GM18873 (cell line): ENCODE data around the gene LAG3.

Source experiments
- ATAC-seq: cut with Tn5 transposase; IDR thresholded peaks from one replicate; pipeline ENCODE4 v1.9.1; 2021; ENCODE audit warnings: mild to moderate bottlenecking, moderate library complexity, moderate number of reproducible peaks; ENCODE audit not compliant: unreplicated experiment, low FRiP score

LAG3 gene

DNA sequence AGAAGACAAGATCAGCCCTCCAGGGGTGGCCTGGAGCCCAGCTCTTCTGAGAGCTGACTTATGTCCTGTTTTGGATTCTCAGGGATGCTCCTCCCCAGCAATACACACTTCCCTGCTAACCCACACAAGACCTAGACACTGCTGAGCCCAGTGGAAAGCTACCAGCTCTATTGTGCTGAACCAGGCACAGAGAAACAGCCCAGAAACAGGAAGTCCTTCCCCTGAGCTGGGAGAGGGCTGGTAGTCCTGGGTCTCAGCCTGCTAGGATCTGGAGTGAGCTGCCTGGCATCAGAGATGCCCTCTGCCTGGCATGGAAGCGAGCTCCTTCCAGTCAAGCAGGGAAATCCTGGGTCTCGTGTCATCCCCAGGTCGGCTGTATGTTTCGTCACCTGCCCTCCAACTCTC is 1.2 kb upstream of the LAG3 start:
- no peak for ATAC-seq

DNA sequence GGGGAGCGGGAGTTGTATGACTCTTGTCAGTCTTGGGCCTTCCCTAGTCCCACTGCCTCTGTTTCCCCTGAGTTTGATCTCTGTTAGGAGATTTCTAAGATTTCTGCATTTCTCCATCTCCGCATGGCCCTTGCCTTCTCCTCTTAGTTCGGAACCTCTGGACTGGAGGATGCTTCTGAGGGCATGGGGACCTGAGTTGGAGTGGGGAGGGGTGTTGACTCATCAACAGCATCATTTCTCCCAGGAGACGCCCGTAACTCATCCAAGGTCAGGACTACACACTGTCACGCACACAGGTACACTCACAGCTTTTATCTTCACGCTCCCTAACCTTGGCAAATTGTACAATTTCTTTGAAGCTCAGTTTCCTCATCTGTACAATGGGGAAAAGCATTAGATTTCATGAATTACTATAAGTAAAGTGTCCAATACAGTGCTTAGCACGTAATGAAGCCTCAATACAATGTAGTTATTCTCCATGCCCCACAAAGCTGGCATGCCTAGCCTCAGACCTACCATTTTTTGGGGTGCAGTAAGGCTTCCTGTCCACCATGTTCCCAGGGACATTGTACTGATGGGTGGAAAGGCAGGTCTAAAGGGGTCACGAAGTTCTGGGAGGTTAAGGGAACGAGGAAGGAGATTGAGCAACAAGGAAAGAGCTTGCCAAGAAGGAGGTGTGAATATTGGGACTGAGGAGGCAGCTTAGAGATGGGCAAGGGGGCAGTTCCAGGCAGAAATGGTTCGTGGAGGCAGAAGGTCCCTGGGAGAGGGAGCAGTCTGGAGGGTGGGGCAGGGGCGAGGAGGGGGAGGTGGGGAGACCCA is 600 bp upstream of the LAG3 start:
- no peak for ATAC-seq

DNA sequence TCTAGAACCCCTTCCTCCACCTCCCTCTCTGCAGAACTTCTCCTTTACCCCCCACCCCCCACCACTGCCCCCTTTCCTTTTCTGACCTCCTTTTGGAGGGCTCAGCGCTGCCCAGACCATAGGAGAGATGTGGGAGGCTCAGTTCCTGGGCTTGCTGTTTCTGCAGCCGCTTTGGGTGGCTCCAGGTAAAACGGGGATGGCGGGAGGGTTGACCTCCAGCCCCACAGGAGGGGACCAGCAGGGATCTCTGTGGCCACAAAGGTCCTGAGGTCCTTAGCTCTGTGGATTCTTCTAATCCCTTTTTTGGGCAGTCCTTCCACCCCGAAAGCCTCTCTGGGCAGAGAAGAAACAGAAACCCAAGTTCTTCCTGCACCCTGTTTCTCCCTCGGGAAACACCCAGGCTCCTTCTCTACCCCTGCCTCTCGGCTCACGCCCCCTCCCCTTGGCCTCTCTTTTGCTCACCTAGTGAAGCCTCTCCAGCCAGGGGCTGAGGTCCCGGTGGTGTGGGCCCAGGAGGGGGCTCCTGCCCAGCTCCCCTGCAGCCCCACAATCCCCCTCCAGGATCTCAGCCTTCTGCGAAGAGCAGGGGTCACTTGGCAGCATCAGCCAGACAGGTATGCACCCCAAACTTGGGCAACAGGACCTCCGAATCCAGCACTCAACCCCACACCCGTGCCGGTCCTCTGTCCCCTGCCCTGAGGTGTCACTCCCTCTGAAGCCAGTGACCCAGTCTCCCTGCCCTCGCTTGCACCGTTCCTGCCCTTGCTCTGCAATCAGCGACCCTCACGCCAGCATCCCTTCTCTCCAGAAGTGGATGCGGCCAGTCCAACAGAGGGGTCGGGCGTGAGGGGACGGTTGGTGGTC is 638 bp downstream of the LAG3 start:
- no peak for ATAC-seq

DNA sequence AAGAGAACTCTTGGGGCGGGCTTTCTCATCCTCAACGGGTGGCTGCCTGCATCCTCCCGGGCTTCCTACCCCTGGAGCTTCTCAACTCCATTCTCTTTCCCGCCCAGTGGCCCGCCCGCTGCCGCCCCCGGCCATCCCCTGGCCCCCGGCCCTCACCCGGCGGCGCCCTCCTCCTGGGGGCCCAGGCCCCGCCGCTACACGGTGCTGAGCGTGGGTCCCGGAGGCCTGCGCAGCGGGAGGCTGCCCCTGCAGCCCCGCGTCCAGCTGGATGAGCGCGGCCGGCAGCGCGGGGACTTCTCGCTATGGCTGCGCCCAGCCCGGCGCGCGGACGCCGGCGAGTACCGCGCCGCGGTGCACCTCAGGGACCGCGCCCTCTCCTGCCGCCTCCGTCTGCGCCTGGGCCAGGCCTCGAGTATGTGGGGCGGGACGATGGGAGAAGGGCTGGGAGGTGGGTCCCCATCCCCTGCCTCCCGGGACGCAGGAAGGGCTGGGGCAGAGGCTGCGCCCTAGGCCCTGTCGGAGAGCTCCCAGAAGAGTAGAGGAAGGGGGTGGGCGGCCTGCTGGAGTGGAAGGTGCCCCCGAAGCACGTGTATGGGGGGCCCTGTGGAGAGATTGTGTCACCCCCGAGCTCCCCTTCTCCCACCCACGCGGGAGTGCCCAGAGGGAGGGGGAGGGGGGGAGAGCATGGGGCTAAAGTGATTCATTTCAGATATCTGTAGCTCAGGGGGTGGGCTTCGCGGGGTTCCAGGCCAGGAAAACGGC is 1.5 kb downstream of the LAG3 start:
- ATAC-seq: no peak

DNA sequence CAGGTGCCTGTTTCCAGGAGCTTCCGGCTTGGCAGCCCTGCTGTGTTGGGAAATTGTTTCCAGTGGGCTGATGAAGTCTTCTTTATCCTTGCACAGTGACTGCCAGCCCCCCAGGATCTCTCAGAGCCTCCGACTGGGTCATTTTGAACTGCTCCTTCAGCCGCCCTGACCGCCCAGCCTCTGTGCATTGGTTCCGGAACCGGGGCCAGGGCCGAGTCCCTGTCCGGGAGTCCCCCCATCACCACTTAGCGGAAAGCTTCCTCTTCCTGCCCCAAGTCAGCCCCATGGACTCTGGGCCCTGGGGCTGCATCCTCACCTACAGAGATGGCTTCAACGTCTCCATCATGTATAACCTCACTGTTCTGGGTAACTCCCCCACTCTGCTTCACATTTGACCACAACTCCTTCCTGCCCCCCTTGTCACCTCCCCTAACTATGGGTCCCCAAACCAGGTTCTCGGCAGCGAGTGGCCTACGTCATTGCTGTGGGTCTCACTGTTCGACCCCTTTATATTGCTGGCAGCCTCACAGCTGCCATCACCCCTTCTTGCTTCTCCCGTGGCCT is 2.3 kb downstream of the LAG3 start:
- no peak for ATAC-seq

DNA sequence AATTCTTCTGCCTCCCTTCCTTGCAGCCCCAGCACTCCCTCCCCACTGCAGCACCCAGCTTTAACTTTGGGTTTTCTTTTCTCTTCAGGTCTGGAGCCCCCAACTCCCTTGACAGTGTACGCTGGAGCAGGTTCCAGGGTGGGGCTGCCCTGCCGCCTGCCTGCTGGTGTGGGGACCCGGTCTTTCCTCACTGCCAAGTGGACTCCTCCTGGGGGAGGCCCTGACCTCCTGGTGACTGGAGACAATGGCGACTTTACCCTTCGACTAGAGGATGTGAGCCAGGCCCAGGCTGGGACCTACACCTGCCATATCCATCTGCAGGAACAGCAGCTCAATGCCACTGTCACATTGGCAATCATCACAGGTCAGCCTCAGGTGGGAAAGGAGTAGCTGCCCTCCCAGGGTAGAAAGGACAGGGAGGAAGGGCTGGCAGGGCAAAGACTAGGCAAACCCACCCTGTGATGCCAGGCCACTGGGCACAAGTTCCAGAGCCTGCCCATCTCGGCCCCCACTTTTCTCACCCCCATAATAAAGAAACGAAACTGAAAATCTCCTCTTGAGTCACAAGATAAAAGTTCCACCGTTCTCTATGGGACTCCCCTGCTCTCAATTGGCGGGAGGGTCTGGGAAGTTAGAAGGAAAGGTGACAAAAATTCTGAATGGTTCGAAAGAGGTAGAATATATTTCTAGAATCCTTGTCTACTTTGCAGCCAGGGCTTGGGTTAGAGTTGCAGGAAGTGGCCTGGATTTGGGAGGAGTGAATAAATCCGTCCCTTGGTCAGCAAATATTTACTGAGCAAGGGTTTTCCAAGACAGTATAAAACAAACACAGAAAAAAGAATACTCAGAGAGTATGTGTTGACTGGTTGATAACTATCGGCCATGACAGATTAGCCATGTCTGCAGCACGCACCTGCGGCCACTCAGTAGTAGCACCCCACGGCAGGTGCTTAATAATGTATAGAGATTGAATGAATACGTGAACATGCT is 3.2 kb downstream of the LAG3 start:
- ATAC-seq: no peak

DNA sequence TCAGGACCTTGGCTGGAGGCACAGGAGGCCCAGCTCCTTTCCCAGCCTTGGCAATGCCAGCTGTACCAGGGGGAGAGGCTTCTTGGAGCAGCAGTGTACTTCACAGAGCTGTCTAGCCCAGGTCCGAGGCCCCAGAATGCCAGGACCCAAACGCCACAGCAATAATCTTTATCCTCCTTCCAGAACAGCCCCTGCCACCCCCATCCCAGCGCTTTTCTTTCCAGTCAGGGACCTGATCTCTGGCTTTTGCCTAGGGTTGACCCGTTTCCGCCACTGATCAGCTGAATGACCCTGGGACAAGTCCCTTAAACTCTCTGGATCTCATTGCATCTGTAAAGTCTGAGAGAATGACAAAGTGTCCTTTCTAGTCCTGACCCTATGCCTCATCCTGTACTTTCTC is 5.1 kb downstream of the LAG3 start:
- no peak for ATAC-seq

DNA sequence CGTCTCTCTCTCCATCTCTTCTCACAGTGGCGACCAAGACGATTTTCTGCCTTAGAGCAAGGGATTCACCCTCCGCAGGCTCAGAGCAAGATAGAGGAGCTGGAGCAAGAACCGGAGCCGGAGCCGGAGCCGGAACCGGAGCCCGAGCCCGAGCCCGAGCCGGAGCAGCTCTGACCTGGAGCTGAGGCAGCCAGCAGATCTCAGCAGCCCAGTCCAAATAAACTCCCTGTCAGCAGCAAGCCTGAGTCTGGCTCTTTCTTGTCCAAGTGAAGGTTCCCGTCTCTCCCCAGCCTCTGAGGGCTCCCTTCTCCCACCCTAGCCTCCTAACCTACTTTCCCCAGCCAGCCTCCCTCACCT is 5.9 kb downstream of the LAG3 start:
- ATAC-seq: no peak

DNA sequence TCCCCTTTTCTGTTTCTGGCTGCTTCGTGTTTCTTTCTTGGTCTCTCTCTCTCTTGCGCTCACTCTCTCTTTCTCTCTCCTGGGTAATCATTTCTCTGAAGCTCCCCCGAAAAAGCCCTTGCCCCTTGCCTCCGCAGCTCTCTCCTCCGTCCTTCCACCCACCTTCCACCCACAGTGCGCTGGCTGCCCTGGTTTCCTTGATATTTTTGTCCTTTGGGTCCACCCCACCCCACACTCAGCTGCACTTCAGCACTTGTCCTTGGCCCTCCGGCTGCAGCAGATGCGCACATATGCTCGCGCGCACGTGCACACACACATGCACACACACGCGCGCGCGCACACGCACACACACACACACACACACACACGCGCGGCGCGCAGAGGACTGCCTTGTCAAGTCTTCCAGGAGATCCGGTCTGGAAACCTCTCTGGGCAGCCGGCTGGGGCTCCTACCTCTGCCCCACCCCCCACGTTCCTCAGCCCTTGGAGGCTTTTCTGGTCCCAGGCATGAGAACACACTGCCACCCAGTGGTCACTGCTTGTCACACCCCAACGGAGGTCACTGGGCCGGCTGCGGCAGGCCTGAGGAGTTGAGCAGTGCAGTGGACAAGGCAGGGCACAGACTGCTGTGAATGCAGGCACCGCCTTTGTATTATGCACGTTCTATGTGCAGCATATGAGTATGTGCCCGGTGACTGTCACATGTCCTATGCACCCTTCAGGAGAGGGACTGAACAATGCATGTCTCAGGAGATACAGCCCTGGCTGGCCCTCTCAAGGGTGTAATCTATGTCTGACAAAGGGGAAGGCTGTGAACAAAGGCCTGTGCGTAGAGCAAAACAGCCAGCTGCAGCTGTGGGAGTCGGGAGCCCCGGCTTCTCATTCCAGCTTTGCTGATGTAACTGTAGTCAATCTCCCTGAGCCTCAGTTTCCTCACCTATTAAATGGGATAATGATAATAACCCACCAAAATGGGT is 6.5 kb downstream of the LAG3 start:
- ATAC-seq: peak; percentile 72

DNA sequence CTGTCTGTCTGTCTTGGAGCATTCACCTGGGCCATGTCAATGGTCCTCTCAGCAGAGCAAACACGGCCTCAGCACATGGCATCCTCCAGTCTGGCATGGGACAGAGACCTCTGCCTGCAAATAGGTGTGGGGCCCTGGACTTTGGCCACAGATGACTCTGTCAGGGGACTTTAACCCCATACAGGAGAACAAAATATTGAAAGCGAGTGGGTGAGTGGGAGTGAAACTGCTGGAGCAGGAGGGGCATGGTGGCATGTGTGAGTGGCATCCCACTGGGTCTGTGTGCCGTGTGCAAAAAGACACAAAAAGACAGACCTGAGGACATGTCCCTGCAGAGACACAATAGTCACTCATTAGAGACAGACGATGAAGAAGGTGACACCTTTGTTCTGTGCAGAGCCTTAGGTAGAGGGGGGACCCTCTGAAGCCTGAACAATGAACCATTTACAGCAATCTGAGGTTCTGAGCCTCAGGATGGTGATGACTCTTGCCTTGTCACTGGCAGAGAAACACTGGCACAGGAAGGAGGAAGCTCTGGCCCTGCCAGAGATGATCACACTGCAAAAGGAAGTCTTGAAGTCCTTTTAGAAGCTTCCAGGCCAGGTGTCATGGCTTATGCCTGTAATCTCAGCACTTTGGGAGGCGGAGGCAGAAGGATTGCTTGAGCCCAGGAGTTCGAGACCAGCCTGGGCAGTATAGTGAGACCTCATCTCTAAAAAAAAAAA is 7.5 kb downstream of the LAG3 start:
- ATAC-seq: no peak

DNA sequence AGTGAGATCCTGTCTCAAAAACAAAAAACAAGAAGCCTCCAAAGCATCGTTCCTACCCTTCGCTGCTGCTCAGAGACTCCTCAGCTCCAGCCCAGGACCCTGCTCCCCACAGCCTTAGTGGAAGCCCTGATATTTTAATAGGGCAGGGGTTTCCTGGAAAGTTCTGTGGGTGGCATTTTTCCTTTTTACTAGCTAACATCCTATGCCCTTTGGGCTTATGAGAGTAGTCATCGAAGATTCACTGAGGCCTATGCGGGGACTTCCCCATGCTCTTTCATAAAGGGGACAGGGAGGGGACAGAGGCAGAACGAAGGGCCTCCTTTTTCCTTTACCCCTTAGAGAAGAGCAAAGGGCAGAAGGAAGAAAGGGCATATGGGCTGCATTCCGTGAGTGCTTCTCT is 8.3 kb downstream of the LAG3 start:
- no peak for ATAC-seq

DNA sequence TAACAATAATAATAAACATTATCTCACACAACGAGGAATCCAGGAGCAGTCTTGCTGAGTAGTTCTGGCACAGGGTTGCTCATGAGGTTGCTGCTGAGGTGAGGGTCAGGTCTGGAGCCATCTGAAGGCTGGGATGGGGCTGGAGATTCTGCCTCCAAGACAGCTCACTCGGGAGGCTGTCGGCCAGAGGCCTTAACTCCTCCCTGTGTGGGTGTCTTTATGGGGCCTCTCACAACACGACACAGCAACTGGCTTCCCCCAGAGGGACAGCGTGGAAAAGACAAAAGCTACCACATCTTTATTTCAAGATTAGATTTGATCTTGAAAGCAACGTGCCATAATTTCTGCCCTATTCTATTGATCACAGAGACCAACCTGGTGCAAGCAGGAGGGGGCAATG is 9.8 kb downstream of the LAG3 start:
- ATAC-seq: no peak

DNA sequence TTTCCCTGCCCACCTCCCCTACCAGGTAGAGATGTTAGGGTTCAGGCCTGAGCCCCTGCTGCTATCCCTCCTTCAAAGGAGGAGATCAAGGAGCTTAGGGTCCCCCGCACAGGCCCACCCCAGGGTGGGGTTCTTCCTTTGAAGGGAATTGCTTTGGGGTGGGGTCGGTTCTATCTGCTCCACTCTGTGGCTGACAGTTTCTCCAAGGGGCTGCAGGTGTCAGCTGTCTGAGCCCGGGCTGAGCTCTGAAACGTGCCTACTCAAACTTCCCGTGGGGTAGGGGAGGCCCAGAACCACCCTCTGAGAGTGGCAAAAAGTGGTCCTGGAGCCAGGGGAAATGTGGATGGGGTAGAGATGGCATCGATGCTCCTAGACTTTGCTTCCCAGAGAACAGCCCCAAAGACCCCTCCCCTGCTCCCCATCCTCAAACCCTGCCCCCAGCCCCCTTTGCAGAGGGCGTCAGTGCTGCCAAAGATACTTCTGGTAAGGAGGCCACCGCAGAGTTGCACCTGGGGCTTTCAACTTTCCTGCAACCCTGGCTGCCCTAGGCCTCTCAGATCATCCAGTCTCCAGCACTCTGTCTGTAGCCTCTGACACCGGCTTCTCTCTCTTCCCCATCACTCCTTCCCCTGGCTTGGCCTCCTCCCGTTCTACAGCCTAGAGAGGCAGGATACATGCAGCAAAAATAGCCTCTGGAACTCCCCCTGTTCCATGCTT is 10.7 kb downstream of the LAG3 start:
- ATAC-seq: no peak

DNA sequence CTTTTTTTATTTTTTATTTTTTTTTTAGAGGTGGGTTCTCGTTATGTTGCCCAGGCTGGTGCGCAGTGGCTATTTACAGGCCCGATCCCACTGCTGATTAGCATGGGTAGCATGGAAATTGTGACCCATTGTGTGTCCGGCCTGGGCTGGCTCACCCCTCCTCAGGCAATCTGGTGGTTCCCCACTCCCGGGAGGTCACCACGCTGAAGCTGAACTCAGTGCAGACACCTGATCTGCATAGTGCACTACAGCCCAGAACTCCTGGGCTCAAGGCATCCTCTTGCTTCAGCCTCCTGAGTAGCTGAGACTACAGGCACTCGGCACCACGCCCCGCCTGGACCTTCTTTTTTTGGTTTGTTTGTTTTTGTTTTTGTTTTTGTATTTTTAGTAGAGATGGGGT is 11.5 kb downstream of the LAG3 start:
- no peak for ATAC-seq

DNA sequence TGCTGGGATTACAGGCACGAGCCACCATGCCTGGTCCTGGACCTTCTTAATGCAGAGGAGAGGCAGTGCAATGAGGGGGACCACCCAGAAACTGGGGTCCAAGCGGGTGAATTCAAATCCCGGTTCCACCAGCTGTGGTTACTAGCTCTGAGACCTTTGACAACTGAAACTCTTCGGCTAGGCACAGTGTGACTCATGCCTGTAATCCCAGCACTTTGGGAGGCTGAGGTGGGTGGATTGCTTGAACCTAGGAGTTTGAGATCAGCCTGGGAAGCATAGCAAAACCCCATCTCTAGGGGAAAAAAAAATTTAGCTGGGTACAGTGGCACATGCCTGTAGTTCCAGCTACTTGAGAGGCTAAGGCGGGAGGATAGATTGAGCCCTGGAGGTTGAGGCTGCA is 12.0 kb downstream of the LAG3 start:
- ATAC-seq: no peak

DNA sequence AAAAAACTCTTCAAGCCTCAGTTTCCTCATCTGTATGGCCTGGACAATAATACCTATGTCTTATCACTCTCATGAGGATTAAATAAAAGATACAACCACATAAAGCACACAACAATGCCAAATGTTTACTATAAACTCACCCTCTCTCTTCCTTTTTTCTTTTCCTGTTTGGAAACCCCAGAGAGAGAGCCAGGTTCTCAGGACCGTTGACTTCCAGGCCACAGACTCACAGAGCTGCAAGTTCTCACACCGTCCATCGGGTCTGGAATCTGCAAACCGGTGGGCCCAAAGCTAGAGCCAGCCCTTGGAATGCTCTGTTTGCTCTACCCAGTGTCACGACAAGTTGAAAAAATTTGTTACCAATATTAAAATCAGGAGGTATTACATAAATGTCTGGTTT is 12.4 kb downstream of the LAG3 start:
- ATAC-seq: no peak

DNA sequence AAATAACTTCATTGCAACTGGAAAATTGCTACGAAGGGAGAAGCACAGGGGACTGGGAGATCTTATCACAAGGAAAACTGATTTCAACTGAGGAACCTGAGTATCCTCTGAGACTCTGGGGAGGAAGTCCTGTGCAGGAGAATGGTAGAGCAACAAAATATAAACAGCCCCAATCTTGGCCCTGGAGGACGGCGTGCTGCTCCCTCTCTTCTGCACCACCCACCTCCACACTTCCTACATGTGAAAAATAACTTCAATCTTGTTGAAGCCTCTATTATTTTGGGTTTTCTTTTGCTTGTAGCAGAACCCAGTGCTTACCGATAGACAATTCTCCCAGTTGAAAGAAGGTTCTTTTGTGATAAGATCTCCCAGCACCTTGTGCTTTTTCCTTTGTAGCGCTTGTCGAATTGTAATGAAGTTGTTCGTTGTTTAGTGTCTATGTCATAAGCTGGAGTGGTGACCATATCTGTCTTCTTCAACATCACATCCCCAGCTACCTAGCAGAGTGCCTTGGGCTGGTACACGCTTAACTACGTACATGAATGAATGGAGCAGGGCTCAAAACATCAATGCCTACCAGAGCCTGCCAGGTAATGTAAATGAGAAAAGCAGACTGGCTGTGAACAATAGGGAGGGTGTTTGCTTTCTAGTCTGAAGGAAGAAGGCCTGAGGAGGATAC is 14.2 kb downstream of the LAG3 start:
- no peak for ATAC-seq
